Jurkat, Clone E6-1 (cell line): ENCODE results near the gene SLC5A2. TPM values are rescaled to one million over a fixed set of nuclear protein-coding genes. Genes with fewer than 3 reads are reported as not detected.
"Not testable (repeated sequence)": the region's sequence is repeated elsewhere in the genome, so short reads cannot be mapped to it uniquely, and the experiment has no call there.

Experiments used
- DNase-seq: peaks from one replicate; pipeline ENCODE4 v3.0.0-alpha.2; 2011; ENCODE audit warnings: low read depth, low spot score
- H3K4me3 ChIP-seq: 2 replicates; pipeline ENCODE4 v1.5.1; 2011; ENCODE audit warnings: mild to moderate bottlenecking, low read length, control low read depth, moderate library complexity
- polyA plus RNA-seq: library from polyadenylated mRNA; unstranded; fragments of >200 nt; gene quantifications from one replicate; pipeline ENCODE4 v1.2.1, GENCODE V29; 2012; ENCODE audit warnings: missing spikeins; ENCODE audit not compliant: insufficient read length, insufficient read depth

SLC5A2 gene
- polyA plus RNA-seq, result 40.0 TPM

GRCh38 chr16:31483081-31483480 lies at the start of gene SLC5A2:
SLC5A2 (plus strand) TSS chr16:31483123; CDS start chr16:31483137, 14 bp downstream.
- no peak for DNase-seq
- H3K4me3 ChIP-seq, result no peak within 1 kb of the TSS

DNA sequence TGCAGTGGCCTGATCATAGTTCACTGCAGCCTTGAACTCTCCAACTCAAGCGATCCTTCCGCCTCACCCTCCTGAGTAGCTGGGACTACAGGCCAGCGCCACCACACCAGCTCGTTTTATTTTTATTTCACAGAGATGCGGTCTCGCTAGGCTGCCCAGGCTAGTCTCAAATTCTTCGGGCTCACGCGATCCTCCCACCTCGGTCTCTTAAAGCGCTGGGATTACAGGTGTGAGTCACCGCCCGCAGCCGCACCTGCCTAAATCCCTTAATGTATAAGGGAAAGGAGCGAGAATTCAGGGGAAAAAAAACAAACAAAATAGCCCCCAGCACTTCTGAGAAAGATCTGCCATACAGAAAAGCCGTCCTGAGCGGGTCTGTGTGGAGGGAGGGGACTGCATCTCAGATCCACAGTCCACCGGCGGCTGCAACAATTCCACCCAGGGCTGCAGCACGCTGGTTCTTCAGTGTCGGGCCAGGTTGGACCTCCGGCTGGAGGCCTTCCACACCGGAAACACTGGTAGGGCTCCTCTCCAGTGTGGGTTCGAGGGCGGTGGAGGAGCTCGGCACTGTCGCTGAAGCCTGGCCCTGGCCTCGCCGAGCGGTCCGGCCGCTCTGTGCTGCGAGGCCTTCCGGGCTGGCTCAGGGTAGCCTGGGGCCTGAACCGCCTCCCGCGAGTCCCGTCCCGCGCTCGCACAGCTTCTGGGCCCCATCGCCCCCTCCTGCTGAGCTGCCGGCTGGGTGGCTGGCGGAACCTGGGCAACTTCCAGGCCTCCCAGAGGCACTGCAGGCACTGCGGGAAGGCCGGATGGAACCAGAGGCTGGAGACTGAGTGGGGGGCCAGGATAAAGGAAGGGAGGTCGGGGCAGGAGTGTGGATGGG lies 47.3 kb upstream of the SLC5A2 start:
- no peak for DNase-seq
- H3K4me3 ChIP-seq, result no peak overlapping the region

DNA sequence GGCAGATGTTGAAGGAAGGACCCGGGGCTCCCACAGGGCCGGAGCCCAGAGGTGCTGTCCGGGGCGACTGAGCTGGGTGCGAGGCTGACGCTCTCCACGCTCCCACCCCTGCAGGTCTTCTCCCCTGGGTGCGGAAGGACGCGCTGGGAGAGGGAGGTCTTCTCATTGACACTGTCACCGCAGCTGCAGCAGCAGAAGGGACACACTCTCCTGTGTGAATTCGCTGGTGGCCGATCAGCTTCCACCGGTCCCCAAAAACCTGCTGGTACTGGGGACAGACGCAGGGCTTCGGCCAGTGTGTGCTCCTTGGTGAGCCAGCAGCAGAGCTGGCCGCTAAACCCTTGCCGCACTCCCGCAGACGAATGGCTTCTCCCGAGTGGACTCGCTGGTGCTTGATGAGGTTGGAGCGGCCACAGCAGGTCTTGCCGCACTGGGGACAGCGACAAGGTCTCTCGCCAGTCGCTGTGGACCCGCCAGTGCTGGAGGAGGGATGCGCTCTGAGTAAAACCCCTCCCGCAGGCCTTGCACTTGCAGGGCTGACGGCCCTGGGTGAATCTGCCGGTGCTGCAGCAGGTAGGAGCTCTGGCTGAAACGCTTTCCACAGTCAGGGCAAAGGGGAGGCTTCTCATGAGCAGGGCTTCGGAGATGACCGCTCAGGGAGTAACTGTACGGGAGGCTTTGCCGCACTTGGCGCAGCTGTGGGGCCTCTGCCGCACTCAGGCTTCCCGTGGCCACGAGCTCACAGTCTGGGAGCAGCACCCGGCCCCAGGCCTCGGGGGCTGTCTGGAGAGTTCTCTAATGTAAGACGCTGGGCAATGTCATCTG lies 46.5 kb upstream of the SLC5A2 start:
- no peak overlapping the region for H3K4me3 ChIP-seq
- no peak for DNase-seq

DNA sequence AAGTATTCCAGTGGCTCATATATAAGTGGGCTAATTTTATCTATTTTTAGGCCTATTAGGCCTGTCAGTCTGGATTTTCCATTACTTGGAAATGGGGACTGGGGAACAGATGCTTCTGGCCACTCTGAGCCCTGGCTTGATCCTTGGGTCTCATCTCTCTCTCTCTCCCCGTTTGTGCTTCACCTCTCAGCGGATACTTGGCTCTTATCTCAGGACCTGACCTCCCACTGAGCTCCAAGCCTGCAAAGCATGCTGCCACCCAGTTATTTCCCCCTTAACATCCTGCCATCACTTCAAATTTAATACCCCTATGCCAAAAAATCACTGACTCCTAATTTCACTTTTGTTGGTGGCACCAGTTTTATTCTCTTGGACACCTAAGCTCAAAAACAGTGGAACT lies 44.5 kb upstream of the SLC5A2 start:
- no peak overlapping the region for H3K4me3 ChIP-seq
- DNase-seq, result no peak

DNA sequence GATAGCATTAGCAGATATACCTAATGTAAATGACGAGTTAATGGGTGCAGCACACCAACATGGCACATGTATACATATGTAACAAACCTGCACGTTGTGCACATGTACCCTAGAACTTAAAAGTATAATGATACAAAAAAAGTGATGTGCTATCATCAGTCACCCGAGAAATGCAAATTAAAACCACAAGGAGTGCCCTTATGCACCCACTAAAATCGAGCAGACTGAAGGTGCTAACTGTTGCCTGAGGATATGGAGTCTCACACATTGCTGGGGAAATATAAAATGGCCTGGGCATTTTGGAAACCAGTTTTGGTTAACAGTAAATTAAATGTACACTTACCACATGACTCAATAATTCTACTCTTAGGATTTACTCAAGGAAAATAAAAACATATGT lies 43.9 kb upstream of the SLC5A2 start:
- DNase-seq, H3K4me3 ChIP-seq: not testable (repeated sequence)

- no peak for DNase-seq
- H3K4me3 ChIP-seq, result no peak overlapping the region
Observed at GRCh38 chr16:31439519-31439918, 43.4 kb upstream of the SLC5A2 start.

- H3K4me3 ChIP-seq, result no peak overlapping the region
- no peak for DNase-seq
Observed at GRCh38 chr16:31440516-31441184, 42.3 kb upstream of the SLC5A2 start.

DNA sequence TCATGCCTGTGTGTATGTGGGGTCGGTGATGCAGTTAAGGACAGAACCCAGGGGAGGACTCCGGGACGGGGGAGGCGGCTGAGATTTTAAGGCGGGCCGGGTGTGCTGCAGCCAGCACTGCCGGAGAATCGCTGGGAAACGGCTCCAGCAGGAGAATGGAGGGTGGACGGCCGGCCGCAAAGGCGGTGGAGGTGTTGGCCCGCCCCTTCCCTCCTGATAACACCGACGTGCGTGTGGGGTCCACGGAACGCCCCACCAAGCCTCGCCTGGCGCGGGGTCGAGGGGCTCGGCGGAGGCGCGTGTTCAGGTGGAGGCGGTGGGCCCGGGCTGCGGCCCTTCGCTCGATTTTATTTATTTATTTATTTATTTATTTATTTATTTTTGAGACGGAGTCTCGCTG lies 41.0 kb upstream of the SLC5A2 start:
- H3K4me3 ChIP-seq, result no peak overlapping the region
- no peak for DNase-seq

DNA sequence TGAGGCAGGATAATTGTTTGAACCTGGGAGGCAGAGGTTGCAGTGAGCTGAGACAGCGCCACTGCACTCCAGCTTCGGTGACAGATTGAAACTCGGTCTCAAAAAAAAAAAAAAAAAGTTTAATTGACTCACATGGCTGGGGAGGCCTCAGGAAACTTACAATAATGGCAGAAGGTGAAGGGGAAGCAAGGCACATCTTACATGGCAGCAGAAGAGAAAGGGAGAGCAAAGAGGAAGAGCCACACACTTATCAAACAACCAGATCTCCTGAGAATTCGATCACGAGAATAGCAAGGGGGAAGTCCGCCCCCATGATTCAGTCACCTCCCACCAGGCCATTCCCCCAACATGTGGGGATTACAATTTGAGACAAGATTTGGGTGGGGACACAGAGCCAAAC lies 37.0 kb upstream of the SLC5A2 start:
- DNase-seq, result not testable (repeated sequence)

GRCh38 chr16:31451201-31451600 lies 31.7 kb upstream of the SLC5A2 start:
- no peak for DNase-seq
- no peak overlapping the region for H3K4me3 ChIP-seq

More for the DNA sequence above, 37.0 kb upstream of the SLC5A2 start:
- not testable (repeated sequence) for H3K4me3 ChIP-seq

- H3K4me3 ChIP-seq, result no peak overlapping the region
- no peak for DNase-seq
Observed at GRCh38 chr16:31451681-31452351, 31.1 kb upstream of the SLC5A2 start.

DNA sequence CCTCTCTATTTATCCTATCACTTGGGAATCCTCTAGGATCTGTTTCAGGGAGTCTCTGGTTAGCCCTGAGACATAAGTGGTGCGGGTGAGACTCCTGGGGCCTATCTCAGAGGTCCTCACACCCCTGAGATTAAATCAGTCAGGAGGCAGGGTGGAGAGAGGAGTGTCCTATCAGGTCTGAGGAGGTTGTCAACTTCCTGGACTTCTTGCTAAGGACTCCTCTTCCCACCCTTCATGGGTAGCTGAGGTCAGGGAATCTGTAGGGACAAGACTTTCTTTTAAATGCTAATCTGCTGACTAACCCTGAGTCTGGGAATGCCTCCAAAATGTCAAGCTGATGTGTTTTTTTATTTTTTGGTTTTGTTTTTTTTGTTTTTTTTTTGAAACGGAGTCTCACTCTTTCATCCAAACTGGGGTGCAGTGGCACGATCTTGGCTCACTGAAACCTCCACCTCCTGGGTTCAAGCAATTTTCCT lies 30.3 kb upstream of the SLC5A2 start:
- DNase-seq, result no peak
- no peak overlapping the region for H3K4me3 ChIP-seq

DNA sequence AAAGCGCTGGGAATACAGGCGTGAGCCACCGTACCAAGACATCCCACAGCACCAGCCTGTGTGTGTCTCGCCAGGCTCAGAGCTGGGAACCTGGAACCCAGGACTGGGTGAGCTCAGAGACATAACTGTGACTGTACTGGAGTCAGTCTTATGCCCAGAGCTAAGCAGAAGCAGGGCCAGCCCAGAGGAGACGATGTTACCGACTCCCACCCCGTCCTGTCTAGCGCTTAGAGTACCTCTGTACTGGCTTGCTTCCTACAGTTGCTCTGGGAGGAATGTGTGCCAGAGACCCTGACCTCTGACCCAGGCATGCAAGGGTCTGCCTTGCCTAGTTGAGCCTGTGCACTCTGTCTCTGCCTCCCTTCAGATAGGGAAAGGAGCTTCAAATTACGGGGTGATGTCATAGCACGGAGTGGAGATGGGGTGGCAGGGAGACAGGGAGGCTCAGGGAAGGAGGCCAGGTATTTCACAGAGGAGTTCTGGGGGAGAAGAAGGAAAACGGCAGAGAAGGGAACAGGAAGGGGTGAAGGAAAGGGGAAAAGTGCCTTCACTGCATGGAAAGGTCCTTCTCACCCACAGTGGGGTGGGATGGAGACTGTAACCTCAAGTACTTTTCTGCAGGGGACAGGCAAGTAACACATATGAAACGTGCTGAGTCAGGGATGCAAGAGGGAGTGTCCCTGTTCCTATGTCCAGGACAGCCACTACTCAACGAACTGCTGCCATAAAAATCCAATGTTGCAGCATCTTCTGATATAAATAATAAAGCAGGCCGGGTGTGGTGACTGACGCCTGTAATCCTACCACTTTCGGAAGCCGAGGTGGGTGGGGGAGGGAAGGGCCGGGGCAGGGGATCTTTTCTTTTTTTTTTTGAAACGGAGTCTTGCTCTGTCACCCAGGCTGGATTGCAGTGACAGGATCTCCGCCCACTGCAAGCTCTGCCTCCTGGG lies 29.4 kb upstream of the SLC5A2 start:
- DNase-seq, result no peak
- no peak overlapping the region for H3K4me3 ChIP-seq

GRCh38 chr16:31455601-31456314 lies 27.2 kb upstream of the SLC5A2 start:
- DNase-seq, result no peak
- H3K4me3 ChIP-seq, result no peak overlapping the region

GRCh38 chr16:31456988-31457360 lies 25.9 kb upstream of the SLC5A2 start:
- no peak overlapping the region for H3K4me3 ChIP-seq
- no peak for DNase-seq

DNA sequence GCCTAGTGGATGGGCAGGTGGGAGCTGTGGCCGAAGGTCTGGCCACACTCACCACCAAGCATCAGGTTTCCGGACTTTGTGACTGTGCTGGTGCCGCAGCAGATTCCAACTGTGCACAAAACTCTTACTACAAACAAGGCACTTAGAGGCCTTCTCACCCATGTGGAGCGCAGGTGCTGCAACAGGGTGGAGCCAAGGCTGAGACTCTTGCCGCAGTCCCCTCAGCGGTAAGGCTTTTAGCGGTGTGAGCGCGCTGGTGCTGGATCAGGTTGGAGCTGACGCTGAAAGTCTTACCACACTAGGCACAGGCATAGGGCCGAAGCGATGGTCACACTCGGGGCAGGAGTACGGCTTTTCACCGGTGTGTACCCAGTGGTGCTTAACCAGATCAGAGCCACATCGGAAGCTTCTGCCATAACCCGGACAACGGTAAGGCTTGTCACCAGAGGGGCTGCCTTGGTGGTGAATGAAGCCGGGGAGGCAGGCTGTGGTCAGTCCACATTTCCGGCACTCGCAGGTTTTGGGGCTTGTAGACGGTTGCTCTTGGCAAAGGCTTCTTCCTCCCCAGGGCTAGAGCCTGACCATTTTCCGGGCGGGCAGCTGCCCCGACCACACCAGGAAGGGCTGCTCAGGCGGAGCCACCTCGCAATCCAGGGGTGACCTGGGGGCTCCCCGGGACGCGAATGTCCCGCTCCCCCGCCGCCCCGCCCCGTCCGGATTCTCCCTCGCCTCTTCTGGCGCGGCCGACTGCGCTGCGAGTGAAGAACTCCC lies 24.7 kb upstream of the SLC5A2 start:
- peak; percentile 69 for DNase-seq
- peak overlapping the region; percentile 93 for H3K4me3 ChIP-seq
